Left lung (tissue), 10 donors: ENCODE data around the gene ZNF844. TPM values are rescaled to one million over a fixed set of nuclear protein-coding genes. Genes with fewer than 3 reads are reported as not detected.
"Not testable (repeated sequence)": the region's sequence is repeated elsewhere in the genome, so short reads cannot be mapped to it uniquely, and the experiment has no call there.

Source experiments
- ATAC-seq: fragments of 200-7000 bp; cut with Tn5 transposase; one replicate; pipeline ENCODE4 v1.9.1; 2020; ENCODE audit warnings: moderate library complexity
- DNase-seq, 4 donors: peaks; one replicate each; pipeline ENCODE4 v3.0.0-alpha.2; 2013 to 2020
- H3K27ac ChIP-seq, 2 donors: fragments of 200-600 bp; sonication (generic) in 1 of 2; one replicate each; pipeline versions ENCODE4 v1.5.0 to v1.8.0; 2020 to 2021
- H3K27me3 ChIP-seq, 2 donors: fragments of 200-600 bp; sonication (generic) in 1 of 2; one replicate each; pipeline versions ENCODE4 v1.5.0 to v1.8.0; 2020 to 2021
- H3K36me3 ChIP-seq, 2 donors: fragments of 200-600 bp; sonication (generic) in 1 of 2; one replicate each; pipeline versions ENCODE4 v1.5.0 to v1.8.0; 2020 to 2021
- H3K4me1 ChIP-seq, 2 donors: fragments of 200-600 bp; one replicate each; pipeline ENCODE4 v1.8.0; 2021
- H3K4me3 ChIP-seq, 2 donors: fragments of 200-600 bp; sonication (generic) in 1 of 2; one replicate each; pipeline versions ENCODE4 v1.5.0 to v1.8.0; 2020 to 2021; ENCODE audit warnings: mild to moderate bottlenecking in 1 of 2
- H3K9me3 ChIP-seq, 2 donors: fragments of 200-600 bp; sonication (generic) in 1 of 2; one replicate each; pipeline versions ENCODE4 v1.5.0 to v1.8.0; 2020 to 2021
- CTCF ChIP-seq, 2 donors: fragments of 200-600 bp; sonication (generic) in 1 of 2; IDR thresholded peaks; one replicate each; pipeline versions ENCODE4 v1.5.0 to v1.8.0; 2021; ENCODE audit warnings: antibody characterized with exemption in 2 of 2
- intact Hi-C, 2 donors: fragments of 100-400 bp; cut with DNase I; formaldehyde crosslinking; loops; one replicate each; pipeline versions ENCODE4 v1.11.2 to v1.14.2; 2022
- polyA plus RNA-seq, 6 donors: library from polyadenylated mRNA; unstranded; fragments of 120-200 nt; gene quantifications; one replicate each; pipeline ENCODE4 v1.2.1, GENCODE V29; 2013; ENCODE audit not compliant: insufficient read length in 6 of 6
- total RNA-seq, 2 donors: library from RNA; stranded (reverse); fragmentation: NEBNext Ultra II Directional; extraction: Animal tissue kit (Norgen Biotek cat#: 25700); gene quantifications; one replicate each; pipeline ENCODE4 v1.2.1, GENCODE V29; 2021
- donor health status: DM: no; HTN: yes; CAD: no.
- donor health status: DM: no; HTN: no; CAD: no.

Gene ZNF844
- total and polyA plus RNA-seq, 8 donors, result 7.6 to 26.7 (median 21.0) TPM

GRCh38 chr19:12077375-12077774 lies 12.8 kb downstream of the ZNF844 start:
- Histone ChIP-seq H3K27me3 (no peaks in the 10 kb centered on the region), H3K9me3 (peaks cover 7 to 100% of the 10 kb centered on the region in 2 donors), H3K36me3 (peaks cover 9 to 76% of the 10 kb centered on the region in 2 donors), H3K4me1 (no peaks in the 10 kb centered on the region), H3K27ac (no peak overlapping the region), H3K4me3 (no peak overlapping the region)
- intact Hi-C loops, result no loop called here
- ATAC-seq (no peak), DNase-seq (no peak)
- no peak for TF ChIP-seq CTCF (IDR thresholded peaks at IDR 0.05)

GRCh38 chr19:12083336-12083735 lies 18.8 kb downstream of the ZNF844 start:
- H3K4me3 ChIP-seq, ATAC-seq, intact Hi-C loops, H3K27me3 ChIP-seq, H3K27ac ChIP-seq, DNase-seq, H3K4me1 ChIP-seq: not testable (repeated sequence)
- H3K36me3 ChIP-seq, result peaks cover 0 to 16% of the 10 kb centered on the region in 2 donors
- peaks cover 0 to 64% of the 10 kb centered on the region in 2 donors for H3K9me3 ChIP-seq

GRCh38 chr19:12085074-12085818 lies 20.7 kb downstream of the ZNF844 start:
- H3K4me1 ChIP-seq, result no peaks in the 10 kb centered on the region
- H3K36me3 ChIP-seq, result peaks cover 0 to 6% of the 10 kb centered on the region in 2 donors
- intact Hi-C loops, result no loop called here
- no peak for DNase-seq
- peaks cover 0 to 45% of the 10 kb centered on the region in 2 donors for H3K9me3 ChIP-seq
- ATAC-seq, result no peak
- no peak for TF ChIP-seq CTCF (IDR thresholded peaks at IDR 0.05)
- H3K27ac ChIP-seq, result no peak overlapping the region
- H3K27me3 ChIP-seq, result no peaks in the 10 kb centered on the region
- no peak overlapping the region for H3K4me3 ChIP-seq

GRCh38 chr19:12090807-12091206 lies 26.3 kb downstream of the ZNF844 start:
- peak; percentile 79 for ATAC-seq
- Histone ChIP-seq H3K4me1 (peaks cover 0 to 20% of the 10 kb centered on the region in 2 donors), H3K27me3 (no peaks in the 10 kb centered on the region), H3K9me3 (no peaks in the 10 kb centered on the region), H3K4me3 (no peak overlapping the region), H3K36me3 (no peaks in the 10 kb centered on the region), H3K27ac (no peak overlapping the region)
- peak; percentile 63 to 73 for TF ChIP-seq CTCF (IDR thresholded peaks at IDR 0.05)
- peak in 3 of 4 donors; percentile 64 to 83 (median 68) for DNase-seq
- intact Hi-C loops, result no loop called here

- intact Hi-C loops, result no loop called here
- H3K27ac ChIP-seq, result peak overlapping the region; percentile 85 to 89
- DNase-seq (peak; percentile 89 to 97 (median 93)), ATAC-seq (peak; percentile 99)
- TF ChIP-seq CTCF (IDR thresholded peaks at IDR 0.05), result no peak
- H3K4me3 ChIP-seq, result peak overlapping the region; percentile 55 to 79
- H3K9me3 ChIP-seq, result no peaks in the 10 kb centered on the region
- H3K36me3 ChIP-seq, result no peaks in the 10 kb centered on the region
- no peaks in the 10 kb centered on the region for H3K27me3 ChIP-seq
- peaks cover 0 to 20% of the 10 kb centered on the region in 2 donors for H3K4me1 ChIP-seq
Observed at GRCh38 chr19:12092065-12092867, 27.7 kb downstream of the ZNF844 start.
